Heart left ventricle (tissue), 13 donors: ENCODE results near the gene PRPF19.

Source experiments
- POLR2A ChIP-seq, 2 donors: fragments of 450-650 bp; IDR thresholded peaks; one replicate each; pipeline ENCODE4 v1.6.1; 2017; ENCODE audit warnings: antibody characterized with exemption in 2 of 2, mild to moderate bottlenecking in 2 of 2, moderate library complexity in 2 of 2
- TF ChIP-seq, protein P1 (sequence below), 12 donors: fragments of 200-600 bp; sonication (generic) in 4 of 12; IDR thresholded peaks; one replicate each; pipeline versions ENCODE4 v1.5.0 to v1.8.0; 2018 to 2022; ENCODE audit warnings: antibody characterized with exemption in 12 of 12, mild to moderate bottlenecking in 5 of 12
- donor health status: ischemic (EF 13 %, LVEDD 7.1; RV severe dilation, severe dysfunction).
- donor health status: DM: no; HTN: yes; CAD: no.
- donor health status: DM: no; HTN: no; CAD: no.
- donor health status: ischemic (EF 25% LVEDD 6.9; RV normal size, moderate dysfunction).
- donor health status: ischemic (EF 25% LVEDD 5.7; RV mildly dilated, moderate dysfunction).
- donor health status: ischemic (EF 35%, LVEDD 5.7; RV mildly dilated, moderate dysfunction).
- donor health status: nonischemic (EF 11% LVEDD 7.7; RV severe dilation, severe dysfunction).
- donor health status: DM: yes; HTN: yes; CAD: no.
- donor health status: PGD.
- donor health status: ischemic (EF 29% LVEDD 5.4; RV normal size, mild dysfunction).
- donor health status: nonischemic (EF 23%, LVEDD 6.1; RV moderate dilation, normal function).

- TF ChIP-seq POLR2A (IDR thresholded peaks at IDR 0.05) = peak in 1 of 2 donors; percentile 60
- TF ChIP-seq, protein P1, sequence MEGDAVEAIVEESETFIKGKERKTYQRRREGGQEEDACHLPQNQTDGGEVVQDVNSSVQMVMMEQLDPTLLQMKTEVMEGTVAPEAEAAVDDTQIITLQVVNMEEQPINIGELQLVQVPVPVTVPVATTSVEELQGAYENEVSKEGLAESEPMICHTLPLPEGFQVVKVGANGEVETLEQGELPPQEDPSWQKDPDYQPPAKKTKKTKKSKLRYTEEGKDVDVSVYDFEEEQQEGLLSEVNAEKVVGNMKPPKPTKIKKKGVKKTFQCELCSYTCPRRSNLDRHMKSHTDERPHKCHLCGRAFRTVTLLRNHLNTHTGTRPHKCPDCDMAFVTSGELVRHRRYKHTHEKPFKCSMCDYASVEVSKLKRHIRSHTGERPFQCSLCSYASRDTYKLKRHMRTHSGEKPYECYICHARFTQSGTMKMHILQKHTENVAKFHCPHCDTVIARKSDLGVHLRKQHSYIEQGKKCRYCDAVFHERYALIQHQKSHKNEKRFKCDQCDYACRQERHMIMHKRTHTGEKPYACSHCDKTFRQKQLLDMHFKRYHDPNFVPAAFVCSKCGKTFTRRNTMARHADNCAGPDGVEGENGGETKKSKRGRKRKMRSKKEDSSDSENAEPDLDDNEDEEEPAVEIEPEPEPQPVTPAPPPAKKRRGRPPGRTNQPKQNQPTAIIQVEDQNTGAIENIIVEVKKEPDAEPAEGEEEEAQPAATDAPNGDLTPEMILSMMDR (IDR thresholded peaks at IDR 0.05) = no peak
Observed at GRCh38 chr11:60841797-60842667, 64.4 kb downstream of the PRPF19 start, which contains the start of gene CCDC86.
